ENCODE measurements around the gene HSPA12B.

Gene HSPA12B

GRCh38 chr20:3705491-3705969, 27.0 kb upstream of the HSPA12B start:
- DNase-seq: no peak

- no peak for DNase-seq
These were observed 26.3 kb upstream of the HSPA12B start for GRCh38 chr20:3705970-3706739.

GRCh38 chr20:3706774-3707507, 25.5 kb upstream of the HSPA12B start:
- DNase-seq: no peak

GRCh38 chr20:3707508-3707899, 25.0 kb upstream of the HSPA12B start:
- DNase-seq: no peak

GRCh38 chr20:3710011-3710466, 22.4 kb upstream of the HSPA12B start:
- DNase-seq: no peak

GRCh38 chr20:3710703-3711483, 21.6 kb upstream of the HSPA12B start:
- peak; percentile 72 for DNase-seq

- no peak for DNase-seq
These were observed 21.0 kb upstream of the HSPA12B start for GRCh38 chr20:3711484-3711941.

GRCh38 chr20:3712279-3712873, 20.1 kb upstream of the HSPA12B start, which contains the start of gene SIGLEC1:
Gene SIGLEC1 (minus strand): TSS chr20:3712600. CDS start chr20:3707128, 5,472 bp downstream.
- DNase-seq: no peak

GRCh38 chr20:3714092-3714491, 18.4 kb upstream of the HSPA12B start:
- DNase-seq: no peak

GRCh38 chr20:3716195-3716834, 16.2 kb upstream of the HSPA12B start:
- DNase-seq: peak; percentile 20

- DNase-seq: no peak
These were observed 13.4 kb upstream of the HSPA12B start for GRCh38 chr20:3719046-3719445.

GRCh38 chr20:3720068-3720467, 12.4 kb upstream of the HSPA12B start:
- no peak for DNase-seq

GRCh38 chr20:3720626-3721025, 11.9 kb upstream of the HSPA12B start:
- no peak for DNase-seq

- no peak for DNase-seq
These were observed 10.6 kb upstream of the HSPA12B start for GRCh38 chr20:3721912-3722311.

- no peak for DNase-seq
These were observed 9.2 kb upstream of the HSPA12B start for GRCh38 chr20:3723284-3723683.

- DNase-seq: no peak
These were observed 8.1 kb upstream of the HSPA12B start for GRCh38 chr20:3724356-3724755.

- DNase-seq: no peak
These were observed 5.0 kb upstream of the HSPA12B start for GRCh38 chr20:3727401-3728021.

- no peak for DNase-seq
These were observed 4.1 kb upstream of the HSPA12B start for GRCh38 chr20:3728354-3728753.

- DNase-seq: no peak
These were observed 3.6 kb upstream of the HSPA12B start for GRCh38 chr20:3728876-3729275.

GRCh38 chr20:3729378-3729777, 3.1 kb upstream of the HSPA12B start:
- no peak for DNase-seq

GRCh38 chr20:3729811-3730540, 2.5 kb upstream of the HSPA12B start:
- no peak for DNase-seq
